Fibroblast of pulmonary artery (primary cell): ENCODE results near the gene AOPEP.

Source experiments
- DNase-seq: peaks from one replicate; pipeline ENCODE4 v3.0.0-alpha.2; 2010; ENCODE audit warnings: low read depth
- H3K4me3 ChIP-seq: replicated peaks from 2 replicates; pipeline ENCODE4 v1.5.1; 2011; ENCODE audit warnings: low read depth, mild to moderate bottlenecking, control low read depth, low read length, moderate library complexity
- TF ChIP-seq, protein P1 (sequence below): IDR thresholded peaks from 2 replicates; pipeline ENCODE4 v1.5.1; 2011; ENCODE audit warnings: mild to moderate bottlenecking, control low read depth, low read length, inconsistent platforms; ENCODE audit errors: missing control alignments

Gene AOPEP

GRCh38 chr9:95062596-95063065 lies 336.1 kb downstream of the AOPEP start:
- no peak overlapping the region for H3K4me3 ChIP-seq
- no peak for DNase-seq
- TF ChIP-seq, protein P1, sequence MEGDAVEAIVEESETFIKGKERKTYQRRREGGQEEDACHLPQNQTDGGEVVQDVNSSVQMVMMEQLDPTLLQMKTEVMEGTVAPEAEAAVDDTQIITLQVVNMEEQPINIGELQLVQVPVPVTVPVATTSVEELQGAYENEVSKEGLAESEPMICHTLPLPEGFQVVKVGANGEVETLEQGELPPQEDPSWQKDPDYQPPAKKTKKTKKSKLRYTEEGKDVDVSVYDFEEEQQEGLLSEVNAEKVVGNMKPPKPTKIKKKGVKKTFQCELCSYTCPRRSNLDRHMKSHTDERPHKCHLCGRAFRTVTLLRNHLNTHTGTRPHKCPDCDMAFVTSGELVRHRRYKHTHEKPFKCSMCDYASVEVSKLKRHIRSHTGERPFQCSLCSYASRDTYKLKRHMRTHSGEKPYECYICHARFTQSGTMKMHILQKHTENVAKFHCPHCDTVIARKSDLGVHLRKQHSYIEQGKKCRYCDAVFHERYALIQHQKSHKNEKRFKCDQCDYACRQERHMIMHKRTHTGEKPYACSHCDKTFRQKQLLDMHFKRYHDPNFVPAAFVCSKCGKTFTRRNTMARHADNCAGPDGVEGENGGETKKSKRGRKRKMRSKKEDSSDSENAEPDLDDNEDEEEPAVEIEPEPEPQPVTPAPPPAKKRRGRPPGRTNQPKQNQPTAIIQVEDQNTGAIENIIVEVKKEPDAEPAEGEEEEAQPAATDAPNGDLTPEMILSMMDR: no peak

DNA sequence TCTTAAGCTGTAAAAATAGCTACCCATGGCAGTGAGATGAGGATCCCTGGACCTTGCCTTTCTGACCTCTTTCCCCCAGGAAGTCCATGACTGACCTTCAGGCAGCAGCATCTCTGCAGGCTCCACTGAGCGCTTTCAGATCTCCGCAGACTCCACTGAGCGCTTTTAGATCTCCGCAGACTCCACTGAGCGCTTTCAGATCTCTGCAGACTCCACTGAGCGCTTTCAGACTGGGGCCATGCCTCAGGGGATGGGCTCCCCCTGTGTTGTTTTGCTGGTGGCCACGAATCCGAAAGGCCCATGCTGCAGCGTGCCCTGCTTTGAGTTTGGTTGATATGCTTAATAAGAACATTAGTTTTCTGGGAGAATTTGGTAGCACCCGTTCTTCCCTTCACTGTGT lies 336.8 kb downstream of the AOPEP start:
- no peak overlapping the region for H3K4me3 ChIP-seq
- no peak for DNase-seq
- TF ChIP-seq, protein P1: no peak

DNA sequence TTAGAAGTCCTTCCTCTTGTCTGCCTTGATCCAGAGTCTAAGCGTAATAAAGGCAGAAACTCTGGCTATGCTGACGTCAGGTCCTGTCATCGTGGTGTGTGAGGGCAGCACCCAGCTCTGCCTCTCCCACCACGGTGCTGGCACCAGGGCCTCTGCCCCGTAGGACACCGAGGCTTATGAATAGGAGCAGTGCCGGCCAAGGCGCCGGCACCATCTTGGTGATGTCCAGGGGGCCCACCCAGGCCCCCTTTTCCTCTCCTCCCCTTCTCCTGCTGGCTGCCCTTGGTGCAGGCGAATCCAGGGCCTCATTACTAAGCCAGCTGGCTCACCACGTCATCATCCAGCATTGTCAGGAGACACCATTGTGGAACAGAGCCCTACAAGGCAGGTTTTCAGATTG lies 338.7 kb downstream of the AOPEP start:
- TF ChIP-seq, protein P1: no peak
- DNase-seq: no peak
- no peak overlapping the region for H3K4me3 ChIP-seq

GRCh38 chr9:95067057-95067456 lies 340.6 kb downstream of the AOPEP start:
- DNase-seq: no peak
- TF ChIP-seq, protein P1: no peak
- H3K4me3 ChIP-seq: no peak overlapping the region

DNA sequence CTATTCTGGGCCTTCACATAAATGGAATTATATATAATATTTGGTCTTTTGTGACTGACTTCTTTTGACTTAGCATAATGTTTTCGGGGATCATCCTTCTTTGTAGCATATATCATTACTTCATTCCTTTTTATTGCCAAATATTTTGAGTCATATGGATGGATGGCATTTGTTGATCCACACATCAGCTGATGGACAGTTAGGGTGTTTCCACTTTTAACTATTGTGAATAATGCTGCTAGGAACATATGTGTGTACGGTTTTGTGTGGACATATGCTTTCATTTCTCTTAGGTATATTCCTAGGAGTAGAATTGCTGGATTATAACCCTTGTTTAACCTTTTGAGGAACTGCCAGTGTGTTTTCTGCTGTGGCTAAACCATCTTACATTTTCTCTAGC lies 341.4 kb downstream of the AOPEP start:
- H3K4me3 ChIP-seq: no peak overlapping the region
- DNase-seq: no peak
- TF ChIP-seq, protein P1: no peak

DNA sequence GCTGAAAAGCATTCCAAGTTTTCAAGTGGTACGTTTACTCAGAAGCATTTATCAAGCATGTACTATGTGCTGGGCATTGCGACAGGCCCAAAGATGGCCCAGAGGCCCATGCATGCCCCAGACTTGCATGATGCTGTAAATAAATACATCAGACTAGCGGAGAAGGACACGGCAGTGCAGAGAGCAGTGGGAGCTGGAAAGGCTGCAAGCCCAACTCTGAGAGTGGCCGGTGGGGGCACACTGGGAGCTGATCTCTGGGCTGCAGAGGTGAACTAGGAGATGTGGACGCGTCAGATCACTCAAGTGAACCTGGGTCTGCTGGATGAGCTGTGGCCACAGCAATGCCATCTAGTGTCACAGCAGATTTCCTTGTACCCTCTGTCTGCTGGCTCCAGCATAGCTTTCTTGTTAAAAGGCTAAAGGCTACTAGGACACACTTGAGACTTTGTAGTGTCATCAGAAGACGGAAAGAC lies 344.1 kb downstream of the AOPEP start:
- TF ChIP-seq, protein P1: no peak

GRCh38 chr9:95071450-95071849 lies 345.0 kb downstream of the AOPEP start:
- H3K4me3 ChIP-seq: no peak overlapping the region
- TF ChIP-seq, protein P1: no peak
- DNase-seq: no peak

More for the DNA sequence above, 344.1 kb downstream of the AOPEP start:
- H3K4me3 ChIP-seq: no peak overlapping the region
- no peak for DNase-seq
